Right cardiac atrium (tissue), 5 donors: ENCODE measurements around the gene ADA. TPM values are rescaled to one million over a fixed set of nuclear protein-coding genes. Genes with fewer than 3 reads are reported as not detected.

Experiments used
- ATAC-seq, 2 donors: fragments of 200-7000 bp; cut with Tn5 transposase; one replicate each; pipeline versions ENCODE4 v1.8.0 to v1.9.1; 2020; ENCODE audit warnings: moderate library complexity in 2 of 2, mild to moderate bottlenecking in 1 of 2
- DNase-seq, 3 donors: peaks; one replicate each; pipeline ENCODE4 v3.0.0-alpha.2; 2020
- H3K27ac ChIP-seq: one replicate; pipeline ENCODE4 v1.5.1; 2013; ENCODE audit warnings: mild to moderate bottlenecking, low read length, control low read depth, moderate library complexity
- H3K27me3 ChIP-seq: one replicate; pipeline ENCODE4 v1.6.1; 2013; ENCODE audit not compliant: control insufficient read depth, insufficient read depth
- H3K4me1 ChIP-seq: one replicate; pipeline ENCODE4 v1.6.1; 2013; ENCODE audit warnings: low read length; ENCODE audit not compliant: control insufficient read depth, insufficient read depth
- H3K4me3 ChIP-seq: one replicate; pipeline ENCODE4 v1.5.1; 2013; ENCODE audit warnings: low read length, control low read depth
- H3K9me3 ChIP-seq: one replicate; pipeline ENCODE4 v1.6.1; 2013; ENCODE audit warnings: low read length; ENCODE audit not compliant: control insufficient read depth
- whole genome bisulfite sequencing: extraction: QIAGEN DNeasy Blood & Tissue Kit; methylation state at CpG from one replicate; pipeline ENCODE4 v1.1.7; 2013; 5-methylcytosine and 5-hydroxymethylcytosine counted together
- intact Hi-C, 4 donors: fragments of 100-400 bp; cut with DNase I; formaldehyde crosslinking; loops; one replicate each; pipeline versions ENCODE4 v1.11.0 to v1.14.0; 2022 to 2023
- polyA plus RNA-seq: library from polyadenylated mRNA; stranded (reverse); fragments of 200-250 nt; gene quantifications from one replicate; pipeline ENCODE4 v1.2.3, GENCODE V29; 2013
- total RNA-seq, 4 donors: library from RNA; stranded (reverse); fragmentation: NEBNext Ultra II Directional; extraction: Animal tissue kit (Norgen Biotek cat#: 25700); gene quantifications; one replicate each; pipeline ENCODE4 v1.2.1, GENCODE V29; 2021
- donor health status: healthy with polysubstance abuse.
- donor health status: DM: no; HTN: yes; CAD: no.
- donor health status: DM: no; HTN: no; CAD: no.
- donor health status: DM: no; HTN: yes; CAD: no; lungs with severe emphysema.
- donor health status: DM: yes; HTN: yes; CAD: no.

ADA gene
- total and polyA plus RNA-seq, 5 donors: 11.6 to 22.8 (median 12.4) TPM

- H3K4me3 ChIP-seq: no peak overlapping the region
- peaks cover 18% of the 10 kb centered on the region for H3K4me1 ChIP-seq
- 42% methylated on average over 8 of the region's 8 CpGs for WGBS
- no peaks in the 10 kb centered on the region for H3K9me3 ChIP-seq
- intact Hi-C loops: no loop called here
- DNase-seq (no peak), ATAC-seq (peak in 1 of 2 donors; percentile 20)
- H3K27me3 ChIP-seq: no peaks in the 10 kb centered on the region
- peak overlapping the region; percentile 79 for H3K27ac ChIP-seq
Observed at GRCh38 chr20:44579313-44580081, 72.0 kb downstream of the ADA start.

DNA sequence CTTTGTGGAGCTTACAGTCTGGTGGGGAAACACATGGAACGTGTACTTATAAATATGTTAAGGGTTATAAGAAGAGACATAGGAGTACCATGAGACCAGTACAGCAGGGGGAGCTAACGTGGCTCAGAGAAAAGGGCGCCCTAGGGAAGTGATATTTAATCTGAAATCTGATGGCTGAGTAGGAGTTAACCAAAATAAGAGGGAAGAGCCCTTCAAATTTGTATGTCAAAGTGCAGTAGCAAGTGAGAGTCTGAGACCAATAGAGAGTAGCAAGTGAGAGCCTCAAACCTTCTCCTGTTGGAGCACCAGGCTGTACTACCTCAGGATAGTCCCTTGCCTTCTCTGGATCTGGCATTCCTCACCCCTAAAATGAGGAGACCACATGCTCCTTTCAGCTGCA, 75.2 kb downstream of the ADA start:
- Histone ChIP-seq H3K4me1 (peaks cover 10% of the 10 kb centered on the region), H3K4me3 (no peak overlapping the region), H3K27ac (peak overlapping the region; percentile 72), H3K9me3 (no peaks in the 10 kb centered on the region), H3K27me3 (no peaks in the 10 kb centered on the region)
- intact Hi-C loops: no loop called here
- 24% methylated on average over 3 of the region's 3 CpGs for WGBS
- DNase-seq (no peak), ATAC-seq (peak in 1 of 2 donors; percentile 22)

- Histone ChIP-seq H3K4me3 (no peak overlapping the region), H3K4me1 (peaks cover 5% of the 10 kb centered on the region), H3K27me3 (no peaks in the 10 kb centered on the region), H3K27ac (no peak overlapping the region), H3K9me3 (no peaks in the 10 kb centered on the region)
- intact Hi-C loops: no loop called here
- DNase-seq (no peak), ATAC-seq (no peak)
- 96% methylated on average over 4 of the region's 4 CpGs for WGBS
Observed at GRCh38 chr20:44574372-44574771, 77.1 kb downstream of the ADA start.

DNA sequence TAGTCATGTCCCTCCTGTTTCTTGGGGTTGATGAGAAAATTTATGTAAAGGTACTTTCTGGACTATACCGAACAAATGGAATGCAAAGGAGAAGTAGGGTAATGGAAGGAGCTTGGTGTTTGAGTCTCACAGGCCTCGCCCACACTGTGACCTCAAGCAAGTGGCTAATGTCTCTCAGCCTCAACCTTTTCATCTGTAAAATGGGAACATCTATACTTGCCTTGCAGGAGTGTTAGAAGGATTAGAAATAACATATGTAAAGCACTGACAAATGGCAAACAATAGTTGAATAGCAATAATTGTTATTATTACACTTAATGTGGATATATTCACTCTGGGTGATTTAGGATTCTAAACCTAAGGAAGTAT, 78.0 kb downstream of the ADA start:
- no peaks in the 10 kb centered on the region for H3K9me3 ChIP-seq
- peaks cover 3% of the 10 kb centered on the region for H3K4me1 ChIP-seq
- 75% methylated on average over 2 of the region's 2 CpGs for WGBS
- no peaks in the 10 kb centered on the region for H3K27me3 ChIP-seq
- ATAC-seq (no peak), DNase-seq (no peak)
- no peak overlapping the region for H3K4me3 ChIP-seq
- intact Hi-C loops: no loop called here
- H3K27ac ChIP-seq: peak overlapping the region; percentile 91

GRCh38 chr20:44572551-44573500, 78.7 kb downstream of the ADA start:
- DNase-seq: peak; percentile 53 to 83 (median 81)
- WGBS: 30% methylated on average over 6 of the region's 6 CpGs
- intact Hi-C loops: no loop called here
- Histone ChIP-seq H3K4me1 (peaks cover 3% of the 10 kb centered on the region), H3K27ac (peak overlapping the region; percentile 95), H3K9me3 (no peaks in the 10 kb centered on the region), H3K27me3 (no peaks in the 10 kb centered on the region), H3K4me3 (no peak overlapping the region)
- ATAC-seq: peak; percentile 89 to 91

- no peaks in the 10 kb centered on the region for H3K9me3 ChIP-seq
- no peak overlapping the region for H3K27ac ChIP-seq
- no peaks in the 10 kb centered on the region for H3K27me3 ChIP-seq
- WGBS: 67% methylated on average over 6 of the region's 6 CpGs
- DNase-seq (no peak), ATAC-seq (no peak)
- intact Hi-C loops: no loop called here
- H3K4me3 ChIP-seq: no peak overlapping the region
- H3K4me1 ChIP-seq: peaks cover 2% of the 10 kb centered on the region
Observed at GRCh38 chr20:44571362-44571988, 80.0 kb downstream of the ADA start.

- H3K4me3 ChIP-seq: no peak overlapping the region
- intact Hi-C loops: no loop called here
- no peaks in the 10 kb centered on the region for H3K9me3 ChIP-seq
- ATAC-seq: no peak
- no peak for DNase-seq
- 93% methylated on average over 1 of the region's 1 CpG for WGBS
- H3K4me1 ChIP-seq: no peaks in the 10 kb centered on the region
- H3K27me3 ChIP-seq: no peaks in the 10 kb centered on the region
- H3K27ac ChIP-seq: no peak overlapping the region
Observed at GRCh38 chr20:44570367-44570766, 81.1 kb downstream of the ADA start.

Other genes with a start within 250 kb of the ADA start
- 1 to 10 TPM; 6.3 to 7.1 (median 6.7) TPM for gene TTPAL, start 175.8 kb downstream of the ADA start, total RNA-seq
- 3.1 TPM for gene TTPAL, start 175.8 kb downstream of the ADA start, polyA plus RNA-seq
- 100 to 1,000 TPM; 101 to 118 (median 105) TPM for gene SERINC3, start 129.6 kb downstream of the ADA start, total RNA-seq
- gene SERINC3, start 129.6 kb downstream of the ADA start, polyA plus RNA-seq: 47.8 TPM
- gene PKIG, start 69.1 kb downstream of the ADA start, total RNA-seq: 100 to 1,000 TPM; 212 to 246 (median 232) TPM
- gene PKIG, start 69.1 kb downstream of the ADA start, polyA plus RNA-seq: 334 TPM
- gene CCN5, start 63.7 kb upstream of the ADA start, total RNA-seq: 100 to 1,000 TPM in 1 of 4 donors, 10 to 100 TPM in 3; 85.2 to 292 (median 98.2) TPM
- gene CCN5, start 63.7 kb upstream of the ADA start, polyA plus RNA-seq: 102 TPM
- 1 to 10 TPM in 3 of 4 donors, under 1 TPM in 1; 0.65 to 1.3 (median 1.1) TPM for gene KCNK15, start 94.2 kb upstream of the ADA start, total RNA-seq
- 0.70 TPM for gene KCNK15, start 94.2 kb upstream of the ADA start, polyA plus RNA-seq
- 1 to 10 TPM in 3 of 4 donors, under 1 TPM in 1; 0.57 to 2.4 (median 1.3) TPM for gene RIMS4, start 158.8 kb upstream of the ADA start, total RNA-seq
- 0.38 TPM for gene RIMS4, start 158.8 kb upstream of the ADA start, polyA plus RNA-seq
- gene YWHAB, start 234.0 kb upstream of the ADA start, total RNA-seq: 100 to 1,000 TPM in 3 of 4 donors, 10 to 100 TPM in 1; 87.8 to 121 (median 111) TPM
- 53.4 TPM for gene YWHAB, start 234.0 kb upstream of the ADA start, polyA plus RNA-seq